ENCODE data around the gene AK6.
"Not testable (repeated sequence)": the region's sequence is repeated elsewhere in the genome, so short reads cannot be mapped to it uniquely, and the experiment has no call there.

The AK6 gene

DNA sequence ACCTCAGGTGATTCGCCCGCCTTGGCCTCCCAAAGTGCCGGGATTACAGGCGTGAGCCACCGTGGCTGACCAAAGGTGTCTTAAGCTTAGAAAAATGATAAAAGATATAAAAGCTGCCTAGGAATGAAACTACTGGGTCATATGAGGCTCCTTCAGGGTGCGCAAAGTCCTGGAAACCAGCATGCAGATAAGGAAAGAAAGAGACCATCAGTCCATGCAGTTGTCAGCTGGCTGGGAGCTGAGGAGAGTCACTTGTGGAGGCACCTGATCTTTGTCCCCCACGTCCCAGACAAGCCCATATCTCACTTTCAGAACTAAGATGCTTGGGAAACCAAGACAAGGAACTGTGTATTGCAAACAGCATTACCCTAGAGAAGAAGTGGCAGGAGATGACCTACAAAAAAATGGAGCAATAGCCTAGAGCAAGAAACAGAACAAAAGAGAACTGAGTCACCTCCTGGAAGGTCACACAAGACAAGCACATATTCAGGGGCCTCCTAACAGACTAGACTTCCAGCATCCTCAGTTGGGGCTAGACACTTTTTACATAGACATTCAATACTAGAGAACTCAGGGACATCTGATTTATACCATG is 33.9 kb downstream of the AK6 start:
- DNase-seq (ENCODE audit: low read depth), result no peak

DNA sequence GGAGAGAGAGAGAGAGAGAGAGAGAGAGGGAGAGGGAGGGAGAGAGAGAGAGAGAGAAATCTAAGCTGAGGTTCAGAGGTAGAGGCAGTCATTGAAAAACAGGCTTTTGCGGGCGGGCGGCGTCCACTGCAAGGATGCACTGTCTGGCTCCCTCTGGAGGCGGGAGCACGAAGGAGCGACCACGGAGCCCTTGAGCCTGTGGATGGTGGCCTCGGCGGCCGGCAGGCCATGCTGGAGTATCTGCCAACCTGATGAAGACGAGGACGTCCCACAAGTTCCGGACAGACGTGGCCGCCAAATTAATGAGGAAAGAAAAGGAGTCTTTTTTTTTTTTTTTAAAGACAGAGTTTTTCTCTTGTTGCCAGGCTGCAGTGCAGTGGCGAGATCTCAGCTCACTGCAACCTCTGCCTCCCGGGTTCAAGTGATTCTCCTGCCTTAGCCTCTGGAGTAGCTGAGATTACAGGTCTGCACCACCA is 34.5 kb downstream of the AK6 start:
- DNase-seq (ENCODE audit: low read depth), result peak; percentile 13

DNA sequence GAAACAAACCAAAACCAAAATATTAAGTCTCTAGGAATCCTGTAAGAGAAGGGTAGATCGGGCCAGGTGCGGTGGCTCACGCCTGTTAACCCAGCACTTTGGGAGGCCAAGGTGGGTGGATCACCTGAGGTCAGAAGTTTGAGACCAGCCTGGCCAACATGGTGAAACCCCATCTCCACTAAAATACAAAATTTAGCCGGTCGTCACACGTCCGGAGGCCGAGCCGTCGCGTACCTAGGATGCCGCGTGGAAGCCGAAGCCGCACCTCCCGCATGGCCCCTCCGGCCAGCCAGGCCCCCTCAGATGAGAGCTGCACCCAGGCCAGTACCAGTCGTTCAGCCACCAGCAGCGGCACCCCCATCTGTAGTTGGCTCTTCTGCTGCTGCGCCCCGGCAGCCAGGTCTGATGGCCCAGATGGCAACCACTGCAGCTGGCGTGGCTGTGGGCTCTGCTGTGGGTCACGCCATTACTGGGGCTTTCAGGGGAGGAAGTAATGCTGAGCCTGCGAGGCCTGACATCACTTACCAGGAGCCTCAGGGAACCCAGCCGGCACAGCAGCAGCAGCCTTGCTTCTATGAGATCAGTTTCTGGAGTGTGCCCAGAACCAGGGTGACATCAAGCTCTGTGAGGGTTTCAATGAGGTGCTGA is 35.5 kb downstream of the AK6 start:
- DNase-seq (ENCODE audit: low read depth), result not testable (repeated sequence)

DNA sequence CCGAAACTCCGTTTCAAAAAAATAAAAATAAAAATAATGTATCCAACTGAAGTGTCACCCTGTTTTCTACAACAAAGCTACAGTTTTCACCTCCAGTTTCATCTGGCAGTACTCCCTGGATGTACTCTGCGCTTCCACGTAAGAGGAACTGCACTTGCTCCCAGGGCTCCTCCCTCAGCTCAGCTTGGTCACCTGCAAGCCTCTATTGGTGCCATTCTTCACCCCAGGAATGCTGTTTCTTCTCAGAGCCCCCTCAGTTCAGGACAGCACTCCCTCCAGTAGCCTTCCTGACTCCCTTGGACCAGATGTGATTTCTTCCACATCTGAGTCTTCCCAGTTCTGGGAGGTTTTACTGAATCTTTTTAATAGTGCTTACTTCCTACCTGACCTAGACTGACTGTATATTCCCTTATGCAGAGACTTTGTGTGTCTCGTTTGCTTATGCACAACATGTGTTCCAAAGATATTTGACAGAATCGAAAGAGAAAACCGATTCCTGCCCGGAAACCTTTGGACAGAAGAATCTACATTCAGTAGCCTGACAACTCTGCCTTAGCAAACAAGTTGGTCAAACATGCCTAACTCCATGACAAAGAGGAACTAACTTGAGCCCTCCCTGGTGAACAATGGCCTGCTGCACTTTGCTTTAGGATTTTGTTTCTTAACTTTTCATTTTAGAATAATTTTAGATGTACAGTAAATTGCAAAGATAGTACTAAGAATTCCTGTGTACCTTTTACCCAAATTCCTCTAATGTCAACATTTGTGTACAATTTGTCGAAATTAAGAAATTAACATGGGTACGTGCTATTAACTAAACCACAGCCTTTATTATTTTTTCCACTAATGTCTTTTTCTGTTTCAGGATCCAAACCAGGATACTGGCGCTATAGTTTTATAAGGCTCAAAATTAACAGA is 37.5 kb downstream of the AK6 start:
- DNase-seq (ENCODE audit: low read depth), result no peak

DNA sequence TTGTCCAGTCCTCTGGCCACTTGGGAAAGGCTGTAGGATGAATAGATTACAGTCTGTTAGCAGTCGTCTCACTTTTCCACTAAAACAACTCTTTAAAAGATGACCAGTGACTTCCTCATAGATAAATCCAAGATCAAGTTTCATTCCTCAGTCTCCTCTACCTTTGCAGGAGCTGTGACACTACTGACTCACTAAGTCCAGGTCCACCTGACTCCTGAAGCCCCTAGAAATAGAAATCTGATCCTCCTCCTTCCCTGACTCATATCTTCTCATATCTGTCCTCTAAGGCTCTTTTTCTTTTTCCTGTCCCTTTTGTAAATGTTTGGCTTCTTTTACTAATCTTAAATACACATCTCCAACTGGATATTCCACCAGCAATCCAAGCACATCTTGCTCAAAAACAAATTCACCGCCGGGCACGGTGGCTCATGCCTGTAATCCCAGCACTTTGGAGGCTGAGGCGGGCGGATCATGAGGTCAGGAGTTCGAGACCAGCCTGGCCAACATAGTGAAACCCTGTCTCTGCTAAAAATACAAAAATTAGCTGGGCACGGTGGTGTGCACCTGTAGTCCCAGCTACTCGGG is 39.3 kb downstream of the AK6 start:
- DNase-seq (ENCODE audit: low read depth), result no peak

DNA sequence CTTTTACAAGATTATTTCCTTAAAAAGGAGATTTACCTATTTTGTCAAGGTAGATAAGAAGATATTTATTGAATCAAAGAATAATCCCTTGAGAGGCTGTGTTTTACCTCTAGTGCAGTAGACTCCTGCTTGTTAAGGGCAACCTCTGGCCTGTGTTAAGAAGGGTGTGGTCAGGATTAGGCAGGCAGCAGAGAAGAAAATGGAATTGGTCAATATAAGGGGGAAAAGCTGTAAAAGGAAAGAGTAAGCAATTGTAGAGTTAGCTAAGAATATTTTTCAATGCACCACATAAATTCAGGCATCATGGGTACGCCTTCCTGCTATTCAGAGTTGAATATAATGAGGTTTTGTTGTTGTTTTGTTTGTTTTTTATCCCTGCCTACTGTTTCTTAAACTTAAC is 43.0 kb downstream of the AK6 start:
- DNase-seq (ENCODE audit: low read depth), result no peak

DNA sequence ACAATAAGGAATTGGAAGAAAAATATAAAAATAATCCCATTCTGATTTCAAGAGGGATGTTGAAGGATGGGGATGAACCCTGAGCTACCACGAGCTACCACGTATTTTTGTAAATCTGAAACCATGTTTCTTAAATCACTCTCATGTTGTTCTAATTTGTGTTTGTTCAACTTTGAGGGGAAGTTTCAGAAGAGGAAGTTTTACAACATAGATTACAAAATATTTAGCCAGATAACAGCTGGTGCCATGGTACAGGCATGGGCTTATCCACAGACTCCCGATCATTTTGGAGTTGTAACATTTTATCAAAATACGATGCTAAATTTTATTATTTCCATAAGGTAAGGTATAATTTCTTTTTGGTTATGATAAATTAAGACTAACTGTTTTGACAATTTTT is 51.9 kb downstream of the AK6 start:
- DNase-seq (ENCODE audit: low read depth), result no peak

DNA sequence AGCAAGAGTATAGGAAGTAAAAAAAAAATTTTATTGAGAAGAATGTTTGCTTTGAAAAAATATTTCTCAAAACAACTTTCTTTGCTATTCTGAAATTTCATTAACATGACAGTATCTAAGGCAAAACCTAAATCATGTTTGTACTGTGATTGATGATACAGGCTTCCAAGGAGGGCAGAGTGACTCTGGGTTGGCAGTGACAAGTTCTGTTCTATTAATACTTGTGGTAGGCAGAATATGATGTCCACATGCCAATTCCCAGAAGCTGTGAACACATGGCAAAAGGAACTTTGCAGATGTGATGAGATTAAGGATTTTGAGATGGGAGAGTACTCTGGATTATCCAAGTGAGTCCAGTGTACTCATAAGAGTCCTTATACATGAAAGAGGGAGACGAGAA is 53.3 kb downstream of the AK6 start:
- DNase-seq (ENCODE audit: low read depth), result no peak

DNA sequence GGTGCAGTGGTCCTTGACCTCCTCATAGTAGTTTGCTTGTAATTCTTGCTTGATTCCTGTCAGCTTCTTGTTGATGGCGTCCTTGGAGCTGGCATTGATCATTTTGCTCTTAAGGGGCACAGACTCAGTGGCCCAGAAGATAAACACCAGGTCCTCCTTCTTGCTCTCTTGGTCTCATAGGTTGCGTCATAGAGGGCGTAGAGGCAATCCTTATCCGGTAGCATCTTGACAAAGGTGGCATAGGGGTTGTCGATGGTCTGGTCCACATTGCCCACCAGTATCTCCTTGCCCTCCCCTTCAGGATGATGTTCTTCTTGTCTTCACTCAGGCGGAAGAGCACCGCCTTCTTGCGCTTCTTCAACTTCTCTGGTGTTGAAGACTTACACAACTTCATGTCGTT is 55.9 kb downstream of the AK6 start:
- DNase-seq (ENCODE audit: low read depth), result no peak

DNA sequence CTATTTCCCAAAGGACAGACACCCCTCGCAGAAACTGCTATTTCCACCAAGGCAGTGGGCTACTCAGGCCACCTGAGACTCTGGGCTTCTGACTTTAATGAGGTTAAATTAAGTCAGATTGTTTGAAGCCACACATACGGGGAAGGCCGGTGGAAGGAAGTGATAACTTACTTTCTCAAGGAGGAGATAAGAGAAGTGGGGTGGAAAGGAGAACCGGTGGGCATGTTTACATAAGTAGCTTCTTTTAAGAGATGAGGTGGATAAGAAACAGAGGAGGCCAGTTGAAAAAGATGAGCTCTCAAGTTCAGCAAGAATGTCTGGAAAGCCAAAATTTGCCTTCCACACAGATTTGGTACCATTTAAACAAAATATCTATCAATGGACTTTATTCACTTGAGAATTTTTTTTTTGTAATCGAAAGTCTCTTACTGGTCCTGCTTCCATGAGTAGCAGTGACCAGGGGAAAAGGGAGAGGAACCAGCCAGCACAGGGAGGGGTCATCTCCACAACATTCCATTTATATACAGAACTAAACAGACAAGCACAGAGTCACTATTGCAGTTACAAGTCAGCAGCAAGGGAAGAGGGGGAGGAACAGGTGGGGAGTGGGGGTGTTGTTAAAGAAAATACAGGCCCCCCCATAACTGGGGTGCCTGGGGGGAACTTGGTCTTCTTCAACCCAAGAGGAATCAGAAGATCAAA is 56.7 kb downstream of the AK6 start:
- no peak for DNase-seq (ENCODE audit: low read depth)

DNA sequence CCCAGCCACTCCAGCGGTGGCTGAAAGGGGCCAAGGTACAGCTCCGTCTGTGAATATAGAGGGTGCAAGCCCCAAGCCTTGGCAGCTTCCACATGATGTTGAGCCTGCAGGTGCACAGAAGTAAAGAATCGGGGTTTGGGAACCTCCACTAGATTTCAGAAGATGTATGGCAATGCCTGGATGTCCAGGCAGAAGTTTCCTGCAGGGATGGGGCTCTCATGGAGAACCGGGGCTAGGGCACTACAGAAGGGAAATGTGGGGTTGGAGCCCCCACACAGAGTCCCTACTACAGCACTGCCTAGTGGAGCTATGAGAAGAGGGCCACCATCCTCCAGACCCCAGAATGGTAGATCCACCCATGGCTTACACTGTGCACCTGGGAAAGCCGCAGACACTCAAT is 59.9 kb downstream of the AK6 start:
- DNase-seq (ENCODE audit: low read depth), result no peak

DNA sequence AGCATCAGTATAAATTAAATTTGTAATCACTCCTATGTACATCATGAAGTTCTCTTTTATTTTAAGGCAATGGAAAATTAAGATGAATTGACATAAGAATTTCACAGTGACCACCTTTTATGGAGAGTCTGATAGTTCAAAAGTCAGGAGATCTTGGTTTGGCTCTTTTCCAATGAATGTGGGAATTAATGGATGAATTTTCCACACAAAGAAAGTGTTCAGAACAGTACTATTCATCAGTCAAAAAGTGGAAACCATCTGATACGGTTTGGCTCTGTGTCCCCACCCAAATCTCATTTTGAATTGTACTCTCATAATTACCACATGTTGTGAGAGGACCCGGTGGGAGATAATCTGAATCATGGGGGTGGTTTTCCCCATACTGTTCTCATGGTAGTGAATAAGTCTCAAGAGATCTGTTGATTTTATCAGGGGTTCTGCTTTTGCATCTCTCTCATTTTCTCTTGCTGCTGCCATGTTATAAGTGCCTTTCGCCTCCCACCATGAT is 61.2 kb downstream of the AK6 start:
- DNase-seq (ENCODE audit: low read depth), result no peak

DNA sequence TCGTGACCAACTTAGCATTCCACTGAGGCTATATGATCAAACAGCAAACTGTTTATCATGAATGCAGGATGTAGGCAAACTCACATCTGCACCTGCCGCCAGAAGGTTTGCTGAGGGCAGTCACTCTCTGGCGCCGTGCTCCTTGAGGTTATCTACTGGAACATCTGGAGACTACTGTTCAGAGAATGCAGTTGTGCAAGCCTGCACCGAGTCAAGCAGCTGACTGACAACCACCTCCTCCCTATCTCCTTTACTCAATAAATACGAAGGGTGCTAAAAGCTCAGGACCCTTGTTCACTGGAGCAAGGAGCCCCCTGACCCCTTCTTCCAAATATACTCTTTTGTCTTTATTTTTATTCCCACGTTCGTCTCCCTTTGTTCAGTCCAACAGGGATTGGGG is 63.8 kb downstream of the AK6 start:
- no peak for DNase-seq (ENCODE audit: low read depth)

Data from HS-5 (cell line).